Measurements from ENCODE around the gene GIT2.

GRCh38 chr12:110012137-110012536, 16.0 kb upstream of the GIT2 start:
- TF ChIP-seq, protein P1, sequence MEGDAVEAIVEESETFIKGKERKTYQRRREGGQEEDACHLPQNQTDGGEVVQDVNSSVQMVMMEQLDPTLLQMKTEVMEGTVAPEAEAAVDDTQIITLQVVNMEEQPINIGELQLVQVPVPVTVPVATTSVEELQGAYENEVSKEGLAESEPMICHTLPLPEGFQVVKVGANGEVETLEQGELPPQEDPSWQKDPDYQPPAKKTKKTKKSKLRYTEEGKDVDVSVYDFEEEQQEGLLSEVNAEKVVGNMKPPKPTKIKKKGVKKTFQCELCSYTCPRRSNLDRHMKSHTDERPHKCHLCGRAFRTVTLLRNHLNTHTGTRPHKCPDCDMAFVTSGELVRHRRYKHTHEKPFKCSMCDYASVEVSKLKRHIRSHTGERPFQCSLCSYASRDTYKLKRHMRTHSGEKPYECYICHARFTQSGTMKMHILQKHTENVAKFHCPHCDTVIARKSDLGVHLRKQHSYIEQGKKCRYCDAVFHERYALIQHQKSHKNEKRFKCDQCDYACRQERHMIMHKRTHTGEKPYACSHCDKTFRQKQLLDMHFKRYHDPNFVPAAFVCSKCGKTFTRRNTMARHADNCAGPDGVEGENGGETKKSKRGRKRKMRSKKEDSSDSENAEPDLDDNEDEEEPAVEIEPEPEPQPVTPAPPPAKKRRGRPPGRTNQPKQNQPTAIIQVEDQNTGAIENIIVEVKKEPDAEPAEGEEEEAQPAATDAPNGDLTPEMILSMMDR (IDR thresholded peaks at IDR 0.05), result no peak
- no peak for TF ChIP-seq EZH2 (IDR thresholded peaks at IDR 0.05; ENCODE audit: borderline replicate concordance, insufficient read depth, low read depth, low read length, poor library complexity, severe bottlenecking)

All from B cell (primary cell).